Right forelimb (tissue), 1 donor: ENCODE measurements around the gene TMEM131.
A peak's percentile ranks its signal among the peaks of the same experiment; 100 is the strongest.
"Not testable (repeated sequence)": the region's sequence is repeated elsewhere in the genome, so short reads cannot be mapped to it uniquely, and the experiment has no call there.

Experiments used
- DNase-seq: peaks from one replicate; pipeline ENCODE4 v3.0.0-alpha.2; 2018

TMEM131 gene

DNA sequence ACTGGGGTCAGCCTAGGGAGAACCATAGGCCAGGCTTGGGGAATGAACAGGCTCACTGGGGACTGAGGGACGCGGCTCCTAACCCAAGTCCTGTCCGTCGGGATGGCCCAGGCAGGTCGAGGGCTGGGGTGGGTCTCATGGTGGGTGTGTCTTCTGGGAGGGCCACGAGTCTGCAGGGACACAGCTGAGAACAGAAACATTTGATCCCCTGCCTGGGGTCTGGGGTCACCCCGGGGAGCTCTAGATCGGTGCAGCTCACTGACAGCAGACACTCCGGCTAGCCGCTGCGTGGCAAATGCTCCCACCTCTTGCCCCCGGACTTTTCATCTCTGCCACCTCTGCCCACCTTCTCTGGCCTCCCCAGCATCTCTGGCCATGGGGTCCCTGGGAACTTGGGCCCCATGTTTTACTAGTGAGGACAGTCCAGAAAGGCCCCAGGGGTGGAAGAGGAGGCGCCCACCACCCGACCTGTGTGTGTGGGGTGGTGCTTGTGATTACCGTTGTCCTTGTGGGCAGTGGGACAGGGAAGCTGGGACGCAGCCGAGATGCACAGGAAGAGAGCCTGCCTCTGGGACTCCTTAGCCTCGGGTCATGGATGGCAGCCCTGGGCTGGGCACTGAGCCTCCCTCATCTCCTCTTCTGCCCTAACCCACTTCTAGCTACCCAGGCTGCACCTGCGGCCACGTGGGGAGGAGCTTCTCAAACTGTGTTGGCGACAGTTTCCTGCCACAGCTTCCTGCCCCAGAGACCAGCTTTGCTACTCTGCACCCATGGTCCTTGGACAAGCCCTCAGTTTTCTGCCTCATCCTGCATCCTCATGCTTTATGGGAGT is 277.5 kb downstream of the TMEM131 start:
- DNase-seq = no peak

DNA sequence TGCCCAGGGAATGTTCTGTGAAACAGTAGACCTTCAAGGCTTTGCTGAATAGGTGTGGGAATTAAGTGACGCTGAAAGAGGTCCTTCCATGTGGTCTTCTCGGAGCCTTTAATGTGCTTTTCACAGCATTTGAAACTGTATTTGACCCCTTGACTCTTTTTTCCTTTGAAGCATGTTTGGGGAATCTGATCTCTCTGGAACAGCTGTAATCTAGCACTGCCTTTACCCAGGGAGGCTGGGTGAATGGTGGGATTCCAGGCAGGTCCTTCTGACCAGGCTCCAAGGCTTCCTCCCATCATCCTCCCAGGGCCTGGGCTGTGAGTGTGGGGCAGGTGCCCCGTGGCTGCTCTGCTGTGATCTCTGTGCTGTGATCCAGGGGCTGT is 278.1 kb downstream of the TMEM131 start:
- peak; percentile 25 for DNase-seq

DNA sequence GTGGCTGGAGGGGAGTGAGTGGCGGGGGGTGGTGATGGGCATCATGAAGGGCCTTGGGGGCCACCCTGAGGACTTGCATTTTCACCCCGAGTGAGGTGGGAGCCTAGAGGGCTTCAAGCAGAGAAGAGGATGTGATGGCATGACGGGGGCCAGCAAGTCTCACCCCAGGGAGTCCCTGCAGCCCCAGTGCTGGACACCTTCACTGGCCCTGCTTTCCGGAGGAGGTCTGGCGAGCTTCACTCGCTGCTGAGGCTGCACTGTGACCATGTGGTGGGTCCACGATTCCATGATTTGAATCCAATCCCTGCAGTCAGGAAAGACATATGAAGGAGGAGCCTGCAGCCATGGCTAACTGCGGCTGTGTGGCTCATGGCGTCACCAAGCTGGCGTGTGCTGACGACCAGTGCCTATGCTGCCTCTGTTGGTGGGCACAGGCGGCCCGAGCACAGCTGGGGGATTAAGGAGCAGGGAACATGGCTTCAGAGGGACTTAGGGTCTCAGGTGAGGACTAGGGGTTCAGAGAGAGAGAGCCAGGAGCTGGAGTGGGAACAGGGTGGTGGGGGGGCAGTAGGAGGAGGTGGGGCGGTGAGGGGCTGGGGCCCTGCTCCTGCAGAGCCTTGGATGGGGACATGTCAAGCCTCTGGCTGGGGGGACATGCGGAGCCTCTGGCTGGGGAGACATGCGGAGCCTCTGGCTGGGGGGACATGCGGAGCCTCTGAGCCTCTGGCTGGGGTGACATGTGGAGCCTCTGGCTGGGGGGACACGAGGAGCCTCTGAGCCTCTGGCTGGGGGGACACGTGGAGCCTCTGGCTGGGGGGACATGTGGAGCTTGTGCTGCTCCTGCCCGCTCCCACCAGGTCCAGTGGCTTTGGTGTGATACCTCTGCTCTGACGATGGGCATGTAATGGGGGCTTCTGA is 278.8 kb downstream of the TMEM131 start:
- peak; percentile 41 for DNase-seq

DNA sequence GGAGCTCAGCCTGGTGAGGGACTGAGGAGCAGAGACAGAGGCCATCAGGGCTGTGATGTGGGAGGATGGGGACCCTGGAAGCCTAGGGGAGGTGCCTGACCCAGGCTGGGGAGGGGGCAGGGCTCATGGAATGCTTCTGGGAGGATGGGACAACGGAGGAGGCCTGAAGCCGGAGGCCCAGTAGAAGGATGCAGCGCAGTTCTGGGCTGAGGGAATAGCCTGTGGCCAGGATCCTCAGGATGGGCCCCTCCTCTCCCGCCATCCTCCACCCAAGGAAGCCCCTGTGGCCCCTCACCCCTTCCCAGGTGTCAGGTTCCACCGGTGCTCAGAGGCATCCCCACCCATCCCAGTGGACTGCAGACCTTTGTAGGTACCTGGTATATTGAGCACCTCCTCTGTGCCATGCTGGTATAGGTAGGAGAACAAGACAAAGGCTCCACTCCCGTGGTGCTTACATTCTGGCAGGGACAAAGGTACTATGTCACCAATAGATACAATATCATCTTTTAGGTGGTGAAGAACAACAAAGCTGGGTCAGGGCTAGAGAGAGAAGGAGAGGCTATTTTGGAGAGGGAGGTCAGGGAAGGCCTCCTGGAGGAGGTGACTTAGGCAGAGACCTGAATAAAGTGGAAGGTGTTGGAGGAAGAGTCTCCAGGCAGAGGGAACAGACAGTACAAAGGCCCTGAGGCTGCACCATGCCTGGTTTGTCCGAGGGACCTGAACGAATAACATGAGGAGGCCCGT is 279.6 kb downstream of the TMEM131 start:
- DNase-seq = peak; percentile 20

DNA sequence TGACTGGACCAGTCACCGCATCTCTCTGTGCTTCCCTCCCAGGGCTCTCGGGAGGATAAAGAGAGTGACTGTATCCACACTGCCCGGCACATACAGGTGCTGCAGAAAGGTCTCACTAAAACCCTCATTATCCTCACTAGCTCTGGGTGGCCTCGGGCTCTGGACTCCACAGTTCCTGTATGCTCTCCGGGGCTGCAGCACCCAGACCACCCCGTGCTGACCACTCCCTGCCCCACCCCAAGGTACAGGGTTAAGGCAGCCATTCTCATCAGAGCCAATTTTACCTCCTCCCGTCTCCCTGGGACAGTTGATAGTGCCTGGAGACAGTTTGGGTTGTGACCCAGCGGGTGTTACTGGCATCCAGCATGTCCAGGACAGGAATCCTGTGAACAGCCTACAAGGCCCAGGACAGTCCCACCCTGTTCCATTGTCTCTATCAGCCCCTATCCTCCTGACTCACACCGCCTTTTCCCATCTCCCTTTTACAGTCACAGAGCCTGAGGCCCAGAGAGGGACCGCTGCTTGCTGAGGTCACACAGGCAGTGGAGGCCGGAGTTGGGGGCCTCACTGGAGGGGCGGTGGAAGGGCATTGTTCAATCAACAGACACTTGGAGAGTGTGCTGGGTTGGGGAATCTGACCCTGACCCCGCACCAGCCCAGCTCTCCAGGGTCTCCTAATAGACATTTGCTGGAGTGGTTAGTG is 280.6 kb downstream of the TMEM131 start:
- peak; percentile 37 for DNase-seq

DNA sequence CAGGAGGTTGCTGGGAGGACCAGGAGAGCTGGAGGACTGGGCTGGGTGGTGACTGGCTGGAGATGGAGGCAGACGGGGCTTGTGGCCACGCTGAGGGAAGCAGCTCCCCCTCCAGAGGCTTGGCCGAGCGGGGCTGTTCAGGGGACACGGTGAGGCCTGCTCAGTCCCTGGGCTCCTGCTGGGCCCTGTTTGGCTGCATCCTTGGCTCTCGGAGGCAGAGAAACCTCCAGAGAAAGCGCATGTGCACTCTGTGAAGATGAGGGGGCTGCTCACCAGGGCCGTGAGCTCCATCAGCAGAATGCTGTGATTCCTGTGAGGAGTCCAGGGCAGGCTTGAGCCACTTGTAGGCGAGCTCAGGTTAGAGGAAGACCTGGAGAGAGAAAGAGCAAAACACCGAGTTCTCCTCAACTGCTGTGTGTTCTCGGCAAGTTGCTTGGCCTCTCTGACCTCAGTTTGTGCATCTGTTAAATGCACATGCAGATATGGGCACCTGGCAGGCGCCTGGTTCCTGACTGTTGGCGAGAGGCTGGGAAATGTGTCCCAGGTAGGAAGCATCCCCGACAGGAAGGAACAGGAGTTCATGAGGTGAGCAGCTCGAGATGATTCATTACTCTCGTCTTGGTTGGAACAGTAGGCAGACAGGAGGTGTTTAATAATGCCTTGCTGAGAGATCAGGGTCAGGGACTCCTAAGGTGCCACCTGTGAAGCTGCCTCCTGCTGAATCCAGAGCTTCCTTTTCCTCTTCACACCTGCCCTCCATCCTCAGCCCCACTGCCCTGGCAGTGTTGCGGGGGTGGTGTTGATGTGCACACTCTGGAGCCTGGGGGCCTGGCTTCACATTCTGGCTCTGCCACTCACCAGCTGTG is 281.4 kb downstream of the TMEM131 start:
- no peak for DNase-seq

DNA sequence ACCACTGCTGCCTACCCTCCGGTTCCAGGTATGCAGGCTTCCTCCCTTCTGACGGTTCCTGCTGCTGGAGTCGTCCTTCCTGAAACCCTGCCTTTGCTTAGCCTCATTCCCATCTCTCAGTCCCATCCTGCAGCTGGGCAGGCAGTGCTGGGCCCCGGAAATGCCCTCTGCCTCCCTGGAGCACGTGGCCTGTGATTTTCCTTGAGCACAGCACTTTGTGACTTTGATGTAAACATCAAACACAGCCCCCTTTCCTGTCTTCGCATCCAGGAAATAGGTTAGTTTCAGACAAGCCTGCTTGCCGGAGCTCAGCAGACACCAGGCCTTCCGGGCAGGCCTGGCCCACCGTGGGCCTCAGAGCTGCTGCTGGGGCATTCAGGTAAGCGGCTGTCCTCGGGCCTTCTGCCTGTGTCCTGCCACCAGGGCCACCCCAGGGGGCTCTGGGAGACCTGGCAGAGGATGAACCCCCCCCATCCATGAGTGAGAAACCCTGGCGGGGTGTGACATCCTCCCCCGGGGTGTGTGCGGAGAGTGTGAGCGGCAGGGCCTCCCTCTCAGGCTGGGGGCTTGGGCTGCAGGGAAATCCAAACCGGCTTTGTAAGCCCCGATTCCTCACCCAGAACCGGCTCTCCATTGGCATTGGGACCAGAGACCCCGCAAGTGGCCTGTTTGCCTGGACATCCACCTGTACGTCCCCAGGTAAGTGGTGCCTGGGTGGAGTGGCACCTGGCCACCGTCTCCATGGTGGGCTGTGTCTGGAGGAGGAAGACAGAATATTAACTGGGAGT is 282.3 kb downstream of the TMEM131 start, which contains the start of gene ZAP70:
Gene ZAP70, plus strand, starts transcription at position 281 of the 788 bp plus-strand sequence. CDS start 10,461 bp downstream, outside the sequence.
- DNase-seq = peak; percentile 31

DNA sequence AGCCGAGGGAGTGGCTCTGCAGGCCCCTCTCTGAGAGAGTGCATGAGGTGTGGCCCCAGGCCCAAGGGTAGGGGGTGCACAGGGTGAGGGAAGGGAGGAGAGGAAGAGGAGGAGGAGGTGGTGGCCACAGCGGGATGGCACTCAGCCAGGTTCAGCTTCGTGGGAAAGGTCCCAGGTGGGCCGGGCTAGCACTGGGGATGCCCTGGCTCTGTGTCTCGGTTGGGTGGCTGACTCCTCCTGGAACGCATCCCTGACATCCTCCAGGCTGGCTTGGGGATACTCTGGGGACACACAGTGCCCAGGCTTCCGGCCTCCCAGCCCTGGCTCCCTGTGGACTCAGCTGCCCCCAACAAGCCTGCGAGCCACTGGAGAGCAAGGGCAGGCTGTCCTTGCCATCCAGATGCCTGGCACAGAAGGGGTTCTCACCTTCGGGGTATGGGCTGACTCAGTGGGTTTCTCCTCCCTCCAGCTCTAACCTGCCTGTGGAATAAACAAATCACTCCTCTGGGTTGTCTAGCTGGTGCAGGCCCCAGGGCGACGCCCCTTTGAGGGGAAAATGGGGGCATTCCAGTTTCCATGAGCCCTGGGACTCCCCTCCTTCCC is 283.0 kb downstream of the TMEM131 start:
- DNase-seq = no peak

DNA sequence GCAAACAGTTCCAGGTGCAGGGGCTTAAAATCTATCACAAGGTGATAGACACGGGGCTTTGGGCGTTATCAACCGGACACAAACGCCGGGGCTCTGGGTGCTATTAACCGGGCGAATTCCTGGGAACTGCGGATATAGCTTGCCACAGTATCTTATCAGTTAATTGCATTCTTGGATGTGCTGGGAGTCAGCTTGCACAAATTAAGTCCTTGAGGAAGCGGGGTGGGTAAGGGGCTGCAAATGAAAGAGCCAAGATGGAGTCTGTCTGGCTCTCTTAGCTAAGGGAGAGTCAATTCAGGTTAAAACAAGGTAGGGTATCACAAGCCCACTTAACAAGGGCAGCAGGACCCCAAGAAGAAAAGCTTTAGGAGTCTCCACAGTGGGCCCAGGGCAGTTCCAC is 283.6 kb downstream of the TMEM131 start:
- DNase-seq = not testable (repeated sequence)

DNA sequence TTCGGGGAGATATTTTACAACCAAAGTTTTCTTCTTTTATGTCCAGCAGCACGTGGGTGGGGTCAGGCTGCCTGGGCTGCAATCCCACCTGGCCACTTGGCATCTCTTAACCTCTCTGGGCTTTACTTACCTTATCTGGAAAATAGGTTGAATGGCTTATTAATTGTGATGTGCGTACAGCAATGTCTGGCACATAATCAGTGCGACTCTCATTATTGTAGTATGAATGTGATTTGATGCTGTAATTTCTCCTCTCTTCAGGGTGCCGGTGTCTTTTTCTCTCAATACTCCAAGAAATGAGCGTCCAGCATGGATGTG is 284.4 kb downstream of the TMEM131 start:
- DNase-seq = peak; percentile 13

DNA sequence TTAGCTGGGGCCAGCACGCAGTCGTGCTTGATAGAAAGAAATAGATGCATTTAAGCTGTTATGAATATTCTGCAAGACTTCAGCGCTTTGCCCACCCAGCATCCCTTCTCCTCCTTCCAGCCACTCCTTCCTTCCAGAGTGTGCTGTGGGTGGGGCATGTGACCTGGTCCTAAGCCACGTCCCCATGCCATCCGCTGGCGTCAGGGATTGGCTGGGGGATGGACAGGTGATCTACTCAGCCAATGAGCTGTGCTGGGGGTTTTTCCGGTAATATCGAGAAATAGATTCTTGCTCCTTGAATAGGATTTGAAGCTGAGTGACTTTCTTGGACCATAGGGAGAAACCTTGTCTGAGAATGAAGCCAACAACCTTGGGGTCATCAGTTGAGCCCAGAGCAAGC is 287.1 kb downstream of the TMEM131 start:
- peak; percentile 19 for DNase-seq

DNA sequence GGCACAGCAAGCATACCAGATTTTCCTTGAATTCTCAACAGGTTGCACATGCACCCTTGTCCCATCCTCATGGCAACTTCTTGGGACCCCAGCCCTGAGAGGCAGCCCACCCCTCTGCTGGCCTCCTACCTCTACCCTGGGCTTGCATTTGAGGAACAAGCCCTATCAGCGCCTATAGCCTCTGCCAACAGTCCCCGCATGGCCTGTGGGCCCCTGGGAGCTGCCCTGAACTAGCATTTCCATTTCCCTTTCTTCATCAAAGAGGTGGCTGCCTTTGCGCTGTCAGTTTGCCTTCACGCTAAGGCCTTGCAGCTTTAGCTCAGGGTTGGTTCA is 287.7 kb downstream of the TMEM131 start:
- no peak for DNase-seq

DNA sequence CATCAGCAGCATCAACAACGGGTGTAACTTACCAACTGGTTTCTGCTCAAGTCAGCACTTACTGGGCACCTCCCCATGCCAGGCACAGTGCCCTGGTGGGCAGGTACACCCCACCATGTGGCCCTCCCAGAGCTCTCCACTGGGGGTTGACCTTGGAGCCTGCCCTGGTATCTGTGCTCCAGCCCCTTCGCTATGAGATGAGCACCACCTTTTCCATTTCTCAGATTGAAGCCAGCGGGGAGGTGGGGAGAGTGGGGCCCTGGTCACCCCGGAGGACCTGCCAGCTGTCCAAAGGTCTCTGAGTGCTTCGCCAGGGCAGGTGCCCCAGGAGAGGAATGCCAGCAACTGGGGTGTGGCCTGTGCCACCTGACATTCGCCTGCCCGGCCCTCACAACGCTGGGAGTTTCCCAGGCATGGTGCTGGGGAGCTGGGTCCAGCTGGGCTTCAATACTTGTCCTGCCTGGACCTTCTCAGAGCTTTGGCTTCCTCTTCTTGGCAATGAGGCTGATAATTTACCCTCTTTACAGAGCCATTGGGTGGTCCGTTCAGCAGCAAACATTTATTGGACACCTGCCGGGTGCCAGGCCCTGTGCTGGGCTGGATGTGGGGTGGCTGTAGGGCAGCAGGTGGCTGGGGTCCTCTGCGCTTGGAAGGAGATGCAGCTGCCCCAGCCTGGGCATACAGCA is 288.2 kb downstream of the TMEM131 start:
- no peak for DNase-seq

DNA sequence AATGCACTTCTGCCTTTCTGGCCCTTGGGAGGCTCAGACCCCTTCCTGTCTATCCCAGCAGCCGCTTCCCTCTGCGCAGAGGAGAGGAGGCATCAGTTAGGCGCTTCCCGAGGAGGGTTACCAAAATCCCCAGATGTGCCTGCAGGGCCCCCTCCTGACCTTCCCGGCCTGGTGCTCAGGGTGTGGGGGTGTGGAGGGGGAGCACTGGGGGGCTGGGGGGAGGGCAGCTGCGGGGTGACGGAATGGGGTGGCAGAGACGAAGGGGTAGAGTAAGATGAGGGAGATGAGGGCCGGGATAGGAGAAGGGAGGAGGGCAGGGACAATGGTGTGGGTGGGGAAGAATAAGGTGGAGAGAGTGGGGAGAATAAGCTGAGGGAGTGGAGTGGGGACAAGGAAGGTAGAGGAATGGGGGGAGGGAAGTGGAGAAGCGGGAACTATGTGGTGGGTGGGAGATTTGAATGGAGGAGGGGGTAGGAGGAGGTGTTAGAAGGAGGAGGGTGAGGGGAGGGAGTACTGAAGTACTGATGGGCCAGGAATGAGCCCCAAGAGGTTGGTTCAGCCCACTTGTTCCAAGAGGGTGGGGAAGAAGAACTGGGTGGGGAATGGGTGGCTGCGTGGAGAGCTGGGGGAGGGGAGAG is 288.9 kb downstream of the TMEM131 start:
- no peak for DNase-seq
